ENCODE data around the gene PIAS4.

Gene PIAS4

GRCh38 chr19:4060621-4061177 lies 53.2 kb downstream of the PIAS4 start:
- DNase-seq: no peak

- no peak for DNase-seq
Observed at GRCh38 chr19:4061178-4061682, 53.7 kb downstream of the PIAS4 start.

GRCh38 chr19:4061683-4062418 lies 54.3 kb downstream of the PIAS4 start:
- no peak for DNase-seq

GRCh38 chr19:4062419-4063368 lies 55.2 kb downstream of the PIAS4 start:
- DNase-seq: no peak

- DNase-seq: no peak
Observed at GRCh38 chr19:4063369-4064148, 56.0 kb downstream of the PIAS4 start.

- no peak for DNase-seq
Observed at GRCh38 chr19:4064149-4064495, 56.6 kb downstream of the PIAS4 start.

GRCh38 chr19:4064496-4065260 lies 57.1 kb downstream of the PIAS4 start:
- DNase-seq: peak; percentile 22

- peak; percentile 93 for DNase-seq
Observed at GRCh38 chr19:4065430-4066175, 58.1 kb downstream of the PIAS4 start.

- DNase-seq: no peak
Observed at GRCh38 chr19:4066176-4066606, 58.7 kb downstream of the PIAS4 start.

- DNase-seq: peak; percentile 90
Observed at GRCh38 chr19:4066682-4067395, 59.3 kb downstream of the PIAS4 start, which contains the start of gene ZBTB7A. Gene ZBTB7A (minus strand): TSS chr19:4066899. CDS start chr19:4055232, 11,667 bp downstream.

GRCh38 chr19:4067396-4068046 lies 60.0 kb downstream of the PIAS4 start:
- peak; percentile 67 for DNase-seq

- DNase-seq: peak; percentile 29
Observed at GRCh38 chr19:4068047-4068966, 60.8 kb downstream of the PIAS4 start.

- DNase-seq: no peak
Observed at GRCh38 chr19:4069331-4069959, 61.9 kb downstream of the PIAS4 start.

- no peak for DNase-seq
Observed at GRCh38 chr19:4071610-4072009, 64.1 kb downstream of the PIAS4 start.

- no peak for DNase-seq
Observed at GRCh38 chr19:4075373-4075772, 67.8 kb downstream of the PIAS4 start.

- DNase-seq: peak; percentile 18
Observed at GRCh38 chr19:4077007-4077374, 69.5 kb downstream of the PIAS4 start.

GRCh38 chr19:4077800-4078684 lies 70.5 kb downstream of the PIAS4 start:
- peak; percentile 75 for DNase-seq
